Measurements from ENCODE around the gene ATL2. TPM values are rescaled to one million over a fixed set of nuclear protein-coding genes. Genes with fewer than 3 reads are reported as not detected.

ATL2 gene
- total and polyA plus RNA-seq, 2 donors (not counting 1 experiment from before 2014, with no cell fraction given), result 26.5 to 70.7 TPM

- Histone ChIP-seq H2AFZ (ENCODE audit: low read length) (no peak overlapping the region), H4K20me1 (ENCODE audit: control insufficient read depth, extremely low read depth, insufficient read depth, low read length) (no peaks in the 10 kb centered on the region), H3K27ac (ENCODE audit: insufficient read depth, low read length) (no peak overlapping the region), H3K4me1 (ENCODE audit: control insufficient read depth, extremely low read depth, insufficient read depth, low read length) (no peaks in the 10 kb centered on the region), H3K36me3 (ENCODE audit: control insufficient read depth, insufficient read depth, low read length) (no peaks in the 10 kb centered on the region), H3K79me2 (ENCODE audit: control insufficient read depth, insufficient read depth, low read length) (no peaks in the 10 kb centered on the region), H3K9me3 (ENCODE audit: control insufficient read depth, insufficient read depth, low read depth, low read length) (no peaks in the 10 kb centered on the region), H3K4me3 (replicated peaks in 1 of 4; ENCODE audit: control extremely low read depth in 1 of 4, insufficient read depth in 1 of 4, low read depth in 3 of 4, low read length in 4 of 4) (no peak overlapping the region), H3K27me3 (ENCODE audit: control insufficient read depth, insufficient read depth, low read length) (no peaks in the 10 kb centered on the region), H3K4me2 (ENCODE audit: extremely low read depth, insufficient read depth, low read length) (no peak overlapping the region), H3K9ac (ENCODE audit: insufficient read depth, low read length) (no peak overlapping the region)
- DNase-seq (ENCODE audit: low read depth in 2 of 2), result no peak
- TF ChIP-seq CTCF (conservative IDR thresholded peaks at IDR 0.05 in 1 of 2, IDR thresholded peaks at IDR 0.05 in 1 of 2; ENCODE audit: low read depth in 1 of 2, low read length in 2 of 2) (no peak), EZH2 (IDR thresholded peaks at IDR 0.05; ENCODE audit: low read length, missing control alignments) (no peak)
These were observed 120.5 kb downstream of the ATL2 start for GRCh38 chr2:38256610-38257009.

GRCh38 chr2:38255211-38255610 lies 121.9 kb downstream of the ATL2 start:
- no peak overlapping the region for H3K4me3 ChIP-seq (replicated peaks in 1 of 4; ENCODE audit: control extremely low read depth in 1 of 4, insufficient read depth in 1 of 4, low read depth in 3 of 4, low read length in 4 of 4)
- no peaks in the 10 kb centered on the region for H3K9me3 ChIP-seq (ENCODE audit: control insufficient read depth, insufficient read depth, low read depth, low read length)
- no peaks in the 10 kb centered on the region for H4K20me1 ChIP-seq (ENCODE audit: control insufficient read depth, extremely low read depth, insufficient read depth, low read length)
- no peaks in the 10 kb centered on the region for H3K4me1 ChIP-seq (ENCODE audit: control insufficient read depth, extremely low read depth, insufficient read depth, low read length)
- TF ChIP-seq EZH2 (IDR thresholded peaks at IDR 0.05; ENCODE audit: low read length, missing control alignments), result no peak
- no peak for TF ChIP-seq CTCF (conservative IDR thresholded peaks at IDR 0.05 in 1 of 2, IDR thresholded peaks at IDR 0.05 in 1 of 2; ENCODE audit: low read depth in 1 of 2, low read length in 2 of 2)
- H3K27me3 ChIP-seq (ENCODE audit: control insufficient read depth, insufficient read depth, low read length), result no peaks in the 10 kb centered on the region
- H3K9ac ChIP-seq (ENCODE audit: insufficient read depth, low read length), result no peak overlapping the region
- no peak overlapping the region for H3K4me2 ChIP-seq (ENCODE audit: extremely low read depth, insufficient read depth, low read length)
- no peak overlapping the region for H2AFZ ChIP-seq (ENCODE audit: low read length)
- H3K27ac ChIP-seq (ENCODE audit: insufficient read depth, low read length), result no peak overlapping the region
- no peak for DNase-seq (ENCODE audit: low read depth in 2 of 2)
- no peaks in the 10 kb centered on the region for H3K36me3 ChIP-seq (ENCODE audit: control insufficient read depth, insufficient read depth, low read length)
- no peaks in the 10 kb centered on the region for H3K79me2 ChIP-seq (ENCODE audit: control insufficient read depth, insufficient read depth, low read length)

- DNase-seq (ENCODE audit: low read depth in 2 of 2), result no peak
- Histone ChIP-seq H3K4me2 (ENCODE audit: extremely low read depth, insufficient read depth, low read length) (no peak overlapping the region), H3K4me1 (ENCODE audit: control insufficient read depth, extremely low read depth, insufficient read depth, low read length) (no peaks in the 10 kb centered on the region), H2AFZ (ENCODE audit: low read length) (no peak overlapping the region), H3K36me3 (ENCODE audit: control insufficient read depth, insufficient read depth, low read length) (no peaks in the 10 kb centered on the region), H3K79me2 (ENCODE audit: control insufficient read depth, insufficient read depth, low read length) (no peaks in the 10 kb centered on the region), H4K20me1 (ENCODE audit: control insufficient read depth, extremely low read depth, insufficient read depth, low read length) (no peaks in the 10 kb centered on the region), H3K27ac (ENCODE audit: insufficient read depth, low read length) (no peak overlapping the region), H3K27me3 (ENCODE audit: control insufficient read depth, insufficient read depth, low read length) (no peaks in the 10 kb centered on the region), H3K9ac (ENCODE audit: insufficient read depth, low read length) (no peak overlapping the region), H3K9me3 (ENCODE audit: control insufficient read depth, insufficient read depth, low read depth, low read length) (no peaks in the 10 kb centered on the region), H3K4me3 (replicated peaks in 1 of 4; ENCODE audit: control extremely low read depth in 1 of 4, insufficient read depth in 1 of 4, low read depth in 3 of 4, low read length in 4 of 4) (no peak overlapping the region)
- no peak for TF ChIP-seq CTCF (conservative IDR thresholded peaks at IDR 0.05 in 1 of 2, IDR thresholded peaks at IDR 0.05 in 1 of 2; ENCODE audit: low read depth in 1 of 2, low read length in 2 of 2)
- TF ChIP-seq EZH2 (IDR thresholded peaks at IDR 0.05; ENCODE audit: low read length, missing control alignments), result no peak
These were observed 122.3 kb downstream of the ATL2 start for GRCh38 chr2:38254796-38255195.

Measured in fibroblast of lung (primary cell).